IPS-11a (cell line): ENCODE data around the gene CEP104.
"Not testable (repeated sequence)": the region's sequence is repeated elsewhere in the genome, so short reads cannot be mapped to it uniquely, and the experiment has no call there.

ENCODE experiments used
- H3K4me3 ChIP-seq: one replicate; pipeline ENCODE4 v1.5.1; 2013; ENCODE audit warnings: low read depth, low read length, control low read depth

CEP104 gene

GRCh38 chr1:3803905-3804626, 52.9 kb downstream of the CEP104 start:
- no peak overlapping the region for H3K4me3 ChIP-seq

- H3K4me3 ChIP-seq = not testable (repeated sequence)
Measured at GRCh38 chr1:3800795-3801194, 56.2 kb downstream of the CEP104 start.

- H3K4me3 ChIP-seq = no peak overlapping the region
Measured at GRCh38 chr1:3799976-3800685, 56.9 kb downstream of the CEP104 start.

GRCh38 chr1:3796215-3797061, 60.6 kb downstream of the CEP104 start, which contains the start of gene LRRC47:
TSS of gene LRRC47 (minus strand) at chr1:3796498. CDS start at chr1:3796476, 22 bp downstream.
- peak within 1 kb of the TSS; percentile 89 for H3K4me3 ChIP-seq

GRCh38 chr1:3795453-3796214, 61.4 kb downstream of the CEP104 start:
- H3K4me3 ChIP-seq = peak overlapping the region; percentile 89

- H3K4me3 ChIP-seq = no peak overlapping the region
Measured at GRCh38 chr1:3790952-3791351, 66.1 kb downstream of the CEP104 start.

- H3K4me3 ChIP-seq = no peak overlapping the region
Measured at GRCh38 chr1:3790500-3790923, 66.5 kb downstream of the CEP104 start.

- H3K4me3 ChIP-seq = no peak overlapping the region
Measured at GRCh38 chr1:3789421-3790300, 67.3 kb downstream of the CEP104 start.

GRCh38 chr1:3788756-3789420, 68.1 kb downstream of the CEP104 start:
- H3K4me3 ChIP-seq = no peak overlapping the region

GRCh38 chr1:3787745-3788605, 69.0 kb downstream of the CEP104 start:
- H3K4me3 ChIP-seq = no peak overlapping the region

- no peak overlapping the region for H3K4me3 ChIP-seq
Measured at GRCh38 chr1:3787349-3787715, 69.7 kb downstream of the CEP104 start.

GRCh38 chr1:3786468-3787348, 70.3 kb downstream of the CEP104 start:
- no peak overlapping the region for H3K4me3 ChIP-seq

- no peak overlapping the region for H3K4me3 ChIP-seq
Measured at GRCh38 chr1:3785456-3786157, 71.4 kb downstream of the CEP104 start.

- no peak overlapping the region for H3K4me3 ChIP-seq
Measured at GRCh38 chr1:3785045-3785444, 72.0 kb downstream of the CEP104 start.

- no peak overlapping the region for H3K4me3 ChIP-seq
Measured at GRCh38 chr1:3783651-3784474, 73.1 kb downstream of the CEP104 start.

- no peak overlapping the region for H3K4me3 ChIP-seq
Measured at GRCh38 chr1:3780901-3781300, 76.1 kb downstream of the CEP104 start.
